GM21367 (cell line): Measurements from ENCODE around the gene DENND1A.

Experiments used
- ATAC-seq: cut with Tn5 transposase; IDR thresholded peaks from one replicate; pipeline ENCODE4 v1.9.1; 2021; ENCODE audit not compliant: unreplicated experiment

DENND1A gene

GRCh38 chr9:123689701-123690428 is 240.1 kb downstream of the DENND1A start:
- ATAC-seq, result no peak

GRCh38 chr9:123687246-123687751 is 242.6 kb downstream of the DENND1A start:
- ATAC-seq, result no peak

- ATAC-seq, result no peak
Observed at GRCh38 chr9:123686829-123687192, 243.1 kb downstream of the DENND1A start.

- no peak for ATAC-seq
Observed at GRCh38 chr9:123686131-123686828, 243.6 kb downstream of the DENND1A start.

- ATAC-seq, result no peak
Observed at GRCh38 chr9:123685489-123686083, 244.3 kb downstream of the DENND1A start.

- no peak for ATAC-seq
Observed at GRCh38 chr9:123684393-123685149, 245.4 kb downstream of the DENND1A start.

GRCh38 chr9:123682746-123683145 is 247.2 kb downstream of the DENND1A start:
- no peak for ATAC-seq

- ATAC-seq, result no peak
Observed at GRCh38 chr9:123680352-123680751, 249.6 kb downstream of the DENND1A start.

GRCh38 chr9:123679330-123679987 is 250.5 kb downstream of the DENND1A start:
- peak; percentile 90 for ATAC-seq

- no peak for ATAC-seq
Observed at GRCh38 chr9:123678878-123679329, 251.0 kb downstream of the DENND1A start.

GRCh38 chr9:123678038-123678877 is 251.7 kb downstream of the DENND1A start:
- no peak for ATAC-seq

GRCh38 chr9:123676869-123677268 is 253.1 kb downstream of the DENND1A start:
- no peak for ATAC-seq

GRCh38 chr9:123669346-123669745 is 260.6 kb downstream of the DENND1A start:
- ATAC-seq, result no peak

GRCh38 chr9:123663529-123663928 is 266.4 kb downstream of the DENND1A start:
- no peak for ATAC-seq

GRCh38 chr9:123662057-123662776 is 267.7 kb downstream of the DENND1A start:
- ATAC-seq, result peak; percentile 37

- no peak for ATAC-seq
Observed at GRCh38 chr9:123660691-123661466, 269.0 kb downstream of the DENND1A start.

- ATAC-seq, result no peak
Observed at GRCh38 chr9:123659358-123659757, 270.6 kb downstream of the DENND1A start.

- no peak for ATAC-seq
Observed at GRCh38 chr9:123658792-123659191, 271.1 kb downstream of the DENND1A start.
